ENCODE data around the gene CTBP2.

The CTBP2 gene

DNA sequence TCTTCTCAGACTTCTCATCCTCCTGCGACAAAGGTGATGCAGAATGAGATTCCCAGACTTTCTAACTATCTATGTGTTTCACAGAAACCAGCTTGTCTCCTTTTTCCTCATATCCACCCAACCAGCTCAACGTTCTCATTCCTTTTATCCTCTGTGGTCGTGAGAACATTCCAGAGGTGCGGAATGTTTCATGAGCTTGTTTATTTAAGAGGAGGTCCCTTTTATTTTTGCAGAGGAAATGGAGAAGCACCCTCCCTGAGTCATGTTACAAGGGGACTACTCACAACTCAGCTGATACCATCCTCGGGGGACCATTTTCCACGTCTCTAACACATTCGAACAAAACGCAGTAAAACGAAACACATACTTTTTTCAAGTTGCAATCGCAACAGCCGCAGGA is 125.2 kb downstream of the CTBP2 start:
- DNase-seq: no peak

GRCh38 chr10:125034675-125035074 is 125.7 kb downstream of the CTBP2 start:
- DNase-seq: no peak

DNA sequence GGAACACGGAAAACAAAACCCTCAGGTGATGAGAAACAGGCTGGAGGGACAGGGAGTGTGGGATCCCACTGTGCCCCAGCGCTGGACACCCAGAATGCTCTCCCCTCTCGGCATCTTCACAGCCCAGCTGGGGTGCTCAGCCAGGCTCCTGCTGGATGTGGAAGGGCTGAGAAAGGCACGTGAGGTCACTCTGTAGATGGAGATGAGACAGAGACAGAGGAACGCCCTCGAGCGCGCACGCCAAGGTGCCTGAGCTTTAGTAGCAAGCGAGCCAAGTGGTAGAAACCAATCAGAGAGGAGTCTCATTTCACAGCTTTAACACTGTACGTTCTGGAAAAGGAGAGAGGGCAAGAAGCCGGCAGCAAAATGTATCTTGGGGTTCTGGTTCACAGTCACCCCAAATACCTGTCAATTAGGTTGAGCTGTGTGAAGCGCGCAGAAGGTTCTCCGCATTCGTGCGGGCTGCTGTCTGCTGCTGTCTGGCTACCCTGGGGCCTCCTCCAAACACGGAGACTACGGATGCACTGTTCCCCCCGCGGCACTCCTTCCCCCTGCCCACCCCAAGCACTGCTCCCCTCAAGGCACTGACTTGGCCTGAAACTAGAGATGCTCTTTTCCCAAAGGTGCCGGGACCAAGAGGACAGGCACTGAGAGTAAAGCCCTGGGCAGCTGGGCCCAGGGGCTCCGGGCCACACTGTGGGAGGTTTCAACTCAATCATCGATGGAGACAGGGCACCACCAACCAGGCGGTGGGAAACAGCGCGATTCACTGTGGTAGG is 127.0 kb downstream of the CTBP2 start:
- no peak for DNase-seq

- DNase-seq: no peak
Observed at GRCh38 chr10:125032474-125033020, 127.8 kb downstream of the CTBP2 start.

DNA sequence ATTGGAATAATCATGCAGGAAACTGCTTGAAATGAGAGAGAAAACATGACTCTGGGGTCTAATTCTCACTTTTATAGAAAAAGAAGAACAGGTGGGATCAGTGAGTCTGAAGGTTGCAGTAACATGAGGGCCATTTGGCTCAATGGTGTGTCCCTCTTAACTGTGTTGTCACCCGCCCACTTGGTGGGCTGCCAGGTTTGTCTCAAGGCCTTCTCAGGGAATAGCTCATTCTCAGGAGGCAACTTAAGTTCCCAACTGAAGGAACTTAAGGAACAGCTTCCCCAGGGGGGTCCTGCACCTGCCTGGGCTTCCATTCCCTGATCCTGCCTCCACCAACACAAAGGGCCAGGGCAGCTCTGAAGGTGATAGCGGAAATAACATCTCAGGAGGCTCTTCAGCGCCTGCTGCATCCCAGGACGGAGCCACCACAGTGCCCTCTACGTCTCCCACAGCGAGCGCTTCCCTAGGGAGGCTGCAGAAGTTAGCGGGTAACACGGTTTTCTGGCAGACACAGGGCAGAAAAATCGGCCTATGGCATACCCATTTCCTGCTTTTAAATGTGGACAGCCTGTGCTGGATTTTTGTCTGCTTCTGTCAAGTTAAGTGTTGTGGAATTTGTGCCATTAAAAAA is 129.7 kb downstream of the CTBP2 start:
- peak; percentile 28 for DNase-seq

DNA sequence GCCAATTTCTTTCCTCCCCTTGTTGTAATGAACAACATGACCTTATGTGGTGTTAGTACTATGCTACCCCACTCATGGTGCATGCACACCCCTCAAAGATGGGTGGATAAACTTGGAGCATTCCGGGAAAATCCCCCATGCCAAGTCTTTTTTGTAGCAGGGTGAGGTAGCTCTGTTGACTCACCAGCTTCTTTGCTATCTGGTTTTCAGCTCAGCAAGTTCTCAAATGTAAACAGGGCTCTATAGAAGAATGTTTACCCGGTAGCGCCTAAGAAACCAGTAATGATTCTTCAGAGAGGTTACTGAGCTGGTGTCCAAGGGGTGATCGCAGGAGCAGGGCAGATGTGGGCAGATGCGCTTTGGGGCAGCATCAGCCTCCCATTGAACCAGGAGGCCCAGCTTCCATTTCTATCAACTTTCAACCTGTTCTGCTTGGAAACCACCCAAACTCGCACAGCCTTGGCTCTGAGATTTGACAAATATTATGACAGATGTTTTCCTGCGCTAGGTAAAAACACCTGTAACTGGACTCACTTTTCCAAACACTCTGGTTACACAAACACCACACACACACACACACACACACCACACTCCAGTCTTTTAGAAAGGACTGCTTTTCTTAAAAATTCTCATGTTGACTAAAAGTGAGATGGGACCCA is 130.7 kb downstream of the CTBP2 start:
- DNase-seq: no peak

DNA sequence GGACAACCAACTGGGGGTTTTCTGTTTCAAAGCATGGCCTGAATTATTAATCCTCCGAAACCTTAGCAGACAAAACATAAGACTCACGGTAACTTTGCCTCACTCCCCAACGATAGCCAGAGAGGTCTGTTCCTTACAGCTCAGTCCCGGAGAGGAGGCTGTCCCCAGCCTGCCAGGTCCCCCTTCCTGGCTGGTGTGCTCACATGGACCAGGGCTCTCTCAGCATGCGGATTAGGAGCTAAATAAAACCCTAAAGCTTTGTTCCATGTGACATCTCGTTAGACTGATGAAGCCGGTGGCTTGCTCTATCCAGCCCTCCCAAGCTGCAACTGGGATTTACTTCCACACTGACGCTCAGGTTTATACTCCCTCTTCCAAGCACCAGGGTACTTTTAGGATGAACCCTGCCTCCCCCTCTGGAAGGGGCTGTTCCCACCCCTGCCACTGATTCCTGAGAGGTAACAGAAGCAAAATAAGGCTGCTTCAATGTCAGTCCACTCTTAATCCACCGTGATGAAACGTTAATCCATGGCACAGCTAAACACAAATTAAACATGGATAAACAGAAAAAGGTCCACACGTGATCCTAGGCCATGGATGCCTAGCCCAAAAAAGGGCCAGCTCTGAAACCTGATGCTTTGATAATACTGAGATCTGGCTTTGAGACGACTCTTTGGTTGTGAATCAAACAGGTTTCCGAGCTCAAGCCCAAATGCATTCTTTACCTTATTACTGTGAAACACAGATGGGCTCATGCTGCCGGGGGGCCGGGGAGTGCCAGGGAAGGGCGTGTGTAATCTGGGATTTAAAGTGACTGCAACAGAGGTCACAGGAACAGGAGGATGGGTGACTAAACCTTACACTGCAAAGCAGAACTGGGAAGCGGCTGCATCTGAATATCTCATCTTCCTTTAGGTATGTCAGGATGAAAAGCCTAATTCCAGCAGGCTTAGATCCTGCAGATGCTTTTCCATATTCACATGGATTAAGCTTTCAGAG is 132.2 kb downstream of the CTBP2 start:
- DNase-seq: no peak

- DNase-seq: no peak
Observed at GRCh38 chr10:125026974-125027735, 133.2 kb downstream of the CTBP2 start.

DNA sequence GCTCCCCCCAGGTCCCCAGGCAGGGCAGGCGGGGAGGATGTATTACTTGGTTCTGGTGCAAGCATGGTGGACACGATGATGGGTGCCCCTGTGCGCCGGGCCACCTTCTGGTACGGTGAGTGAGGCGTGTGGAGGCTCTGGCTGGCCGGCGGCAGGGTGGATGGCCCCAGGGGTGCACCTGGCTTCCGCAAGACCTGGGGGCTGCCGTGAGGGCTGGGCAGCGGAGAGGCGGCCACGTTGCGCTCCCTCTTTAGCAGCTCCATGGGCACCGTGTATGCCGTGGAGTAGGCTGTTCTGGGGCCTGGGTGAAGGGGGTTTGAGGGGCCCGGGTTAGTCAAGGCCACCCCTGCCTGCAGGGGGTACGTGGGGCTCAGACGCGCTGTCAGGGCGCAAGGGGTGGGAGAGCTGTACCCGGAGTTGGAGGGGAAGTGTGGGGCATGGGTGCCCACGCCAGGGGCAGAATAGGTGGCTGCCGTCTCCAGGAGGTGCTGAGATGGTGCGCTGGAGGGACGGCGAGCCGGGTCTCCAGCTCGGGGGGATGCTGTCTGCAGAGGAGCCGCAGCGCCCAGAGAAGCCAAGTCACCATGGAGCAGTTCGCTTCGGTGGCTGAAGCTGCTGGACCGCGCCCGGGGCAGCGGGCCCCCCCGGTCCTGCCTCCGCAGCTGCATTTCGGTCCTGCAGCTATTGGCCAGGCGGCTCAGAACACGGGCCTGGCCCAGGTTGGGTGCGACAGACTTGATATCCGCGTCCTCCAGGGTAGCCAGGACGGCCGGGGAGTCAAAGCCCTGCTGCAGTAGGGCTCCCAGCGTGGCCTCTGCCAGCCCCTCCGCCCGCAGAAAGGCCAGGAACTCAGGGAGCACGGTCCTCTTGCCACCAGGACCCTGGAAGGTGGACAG is 134.1 kb downstream of the CTBP2 start:
- DNase-seq: no peak

DNA sequence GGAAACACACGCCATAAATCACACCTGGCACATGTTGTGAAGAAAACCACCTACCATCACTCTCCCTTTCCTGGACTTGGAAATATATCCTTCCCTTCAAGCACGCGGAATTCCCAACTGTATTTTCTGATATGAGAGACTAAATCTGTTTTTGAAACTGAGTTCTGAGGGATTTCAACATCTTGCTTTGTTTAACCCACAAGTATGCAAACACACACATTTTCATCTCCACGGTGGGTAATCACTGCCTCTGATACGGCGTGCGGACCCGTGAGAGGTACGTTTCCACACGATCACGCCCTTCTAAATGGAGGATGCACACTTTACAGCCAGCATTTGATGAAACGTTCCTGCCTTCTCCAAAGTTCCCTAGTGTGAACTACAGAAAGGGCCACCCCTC is 135.0 kb downstream of the CTBP2 start:
- DNase-seq: no peak

DNA sequence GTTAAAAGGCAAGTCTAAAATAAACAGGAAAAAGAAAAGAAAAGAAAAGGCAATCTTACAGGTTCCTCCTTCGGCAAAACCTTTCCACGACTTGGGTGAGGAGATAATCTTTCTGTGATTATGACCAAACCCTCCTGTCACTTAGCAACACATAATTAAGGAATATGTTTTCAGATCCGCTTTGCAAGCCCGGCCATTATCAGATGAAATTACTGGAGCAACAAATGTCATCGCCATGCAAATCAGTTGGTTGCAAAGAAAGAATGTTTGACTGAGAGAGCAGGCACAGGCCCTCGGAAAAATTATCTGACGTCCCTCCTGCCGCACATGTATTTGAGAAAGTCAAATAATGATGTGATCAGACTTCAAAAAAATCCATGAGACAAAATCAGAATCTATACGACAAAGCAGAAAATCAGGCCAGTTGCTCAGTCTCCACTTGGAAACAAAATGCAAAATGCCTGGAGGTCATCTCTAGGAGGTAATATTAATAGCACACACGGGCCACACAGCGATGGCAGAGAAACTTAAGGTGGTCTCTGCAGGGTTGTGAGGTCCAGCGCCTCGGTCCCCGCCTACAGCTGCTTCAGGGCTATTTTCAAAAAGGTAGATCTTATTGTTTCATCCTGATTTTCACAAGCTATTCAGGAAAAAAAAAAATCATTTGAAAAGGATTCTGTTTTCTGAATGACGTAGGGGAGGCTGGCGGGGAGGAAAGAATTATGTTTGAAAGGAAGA is 135.7 kb downstream of the CTBP2 start:
- no peak for DNase-seq

- peak; percentile 30 for DNase-seq
Observed at GRCh38 chr10:125023862-125024496, 136.4 kb downstream of the CTBP2 start.

DNA sequence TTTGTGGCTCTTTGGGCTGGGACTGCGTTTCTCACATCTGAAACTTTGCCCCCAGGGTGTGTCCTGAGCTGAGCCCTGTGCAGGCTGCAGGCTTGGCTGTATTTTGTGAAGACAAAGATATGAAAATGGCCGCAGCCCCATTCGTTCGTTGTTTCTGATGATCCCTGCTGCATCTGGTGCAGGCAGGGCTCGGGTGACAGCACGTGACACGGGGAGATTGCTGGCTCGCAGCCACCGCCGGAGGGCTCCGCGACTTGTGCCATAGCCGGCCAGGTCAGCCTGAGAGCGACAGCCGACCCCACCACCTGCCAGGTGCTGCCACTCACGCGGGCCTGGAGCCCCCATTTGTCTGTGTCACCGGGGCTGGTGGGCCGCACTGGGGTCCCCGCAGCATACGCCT is 137.1 kb downstream of the CTBP2 start:
- DNase-seq: peak; percentile 35

- DNase-seq: no peak
Observed at GRCh38 chr10:125022671-125023070, 137.7 kb downstream of the CTBP2 start.

DNA sequence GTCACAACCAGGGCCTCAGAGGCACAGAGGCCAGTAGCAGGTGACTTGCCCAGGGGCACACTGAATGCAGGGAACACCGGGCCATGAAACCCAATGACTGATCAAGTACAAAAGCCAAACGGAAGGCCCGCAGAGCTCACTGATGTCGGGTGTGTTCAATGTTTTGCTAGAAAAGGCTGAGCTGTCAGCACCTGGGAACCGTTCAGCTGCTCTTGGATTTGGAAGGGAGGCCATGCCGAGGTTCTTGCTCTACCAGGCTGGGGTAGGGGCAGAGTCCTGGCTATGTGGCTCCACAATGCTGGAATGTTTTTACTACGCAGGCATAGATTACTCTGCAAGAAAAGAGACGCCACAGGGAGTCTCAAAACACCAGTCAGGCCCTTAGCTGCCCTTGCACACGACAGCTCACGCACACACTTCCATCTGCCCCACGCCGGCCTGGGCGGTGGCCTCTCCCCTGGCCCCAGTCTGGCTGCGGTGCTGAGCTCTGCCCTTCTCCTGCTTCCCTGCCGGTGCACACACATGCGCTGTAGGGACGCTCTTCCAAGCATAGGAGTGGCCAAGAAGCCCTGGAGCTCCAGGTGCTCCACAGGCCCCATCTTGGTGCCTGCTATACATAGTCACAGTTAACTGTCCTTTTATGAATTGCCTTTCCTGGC is 138.5 kb downstream of the CTBP2 start:
- DNase-seq: no peak

- no peak for DNase-seq
Observed at GRCh38 chr10:125020871-125021270, 139.5 kb downstream of the CTBP2 start.

- no peak for DNase-seq
Observed at GRCh38 chr10:125020386-125020785, 140.0 kb downstream of the CTBP2 start.

DNA sequence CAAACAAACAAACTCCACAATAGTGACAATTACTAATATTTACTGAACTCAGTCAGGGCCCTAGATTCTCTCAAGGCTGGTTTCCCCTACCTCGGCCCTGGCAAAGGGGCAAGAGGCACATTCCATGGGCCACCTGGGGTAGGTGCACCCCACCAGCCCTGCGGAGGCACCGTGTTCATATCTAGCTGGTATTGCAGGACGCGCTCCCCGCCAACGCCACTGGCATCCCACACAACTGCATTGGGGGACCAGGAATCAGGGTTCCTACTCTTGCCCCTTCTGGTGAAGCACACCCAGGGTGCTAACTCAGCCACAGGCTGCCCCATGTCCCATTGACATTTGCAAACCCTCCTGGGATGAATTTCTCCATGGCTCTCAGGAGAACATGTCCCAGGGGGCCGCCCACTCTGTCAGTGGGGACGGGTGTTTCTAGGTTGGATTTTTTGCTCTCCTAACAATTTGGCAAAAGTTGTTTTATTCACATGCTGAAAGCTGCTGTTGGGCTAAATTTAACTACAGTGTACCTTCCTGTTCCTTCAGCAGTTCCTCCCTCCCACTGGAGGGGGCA is 141.7 kb downstream of the CTBP2 start:
- DNase-seq: no peak

Measured in DMS79 (cell line).